Measurements from ENCODE around the gene NR1D1. TPM values are rescaled to one million over a fixed set of nuclear protein-coding genes. Genes with fewer than 3 reads are reported as not detected.

Gene NR1D1
- total RNA-seq, 4 donors from 2014 or later = 2.0 to 92.1 (median 4.7) TPM

GRCh38 chr17:40106760-40107521, 6.6 kb upstream of the NR1D1 start:
- H3K27me3 ChIP-seq = no peaks in the 10 kb centered on the region
- no peaks in the 10 kb centered on the region for H3K36me3 ChIP-seq
- H3K27ac ChIP-seq = peak overlapping the region; percentile 90 to 99
- no peaks in the 10 kb centered on the region for H3K9me3 ChIP-seq
- intact Hi-C loops (cut with DNase I; ENCODE audit: low total_unique reads) = no loop called here
- TF ChIP-seq, protein P1, sequence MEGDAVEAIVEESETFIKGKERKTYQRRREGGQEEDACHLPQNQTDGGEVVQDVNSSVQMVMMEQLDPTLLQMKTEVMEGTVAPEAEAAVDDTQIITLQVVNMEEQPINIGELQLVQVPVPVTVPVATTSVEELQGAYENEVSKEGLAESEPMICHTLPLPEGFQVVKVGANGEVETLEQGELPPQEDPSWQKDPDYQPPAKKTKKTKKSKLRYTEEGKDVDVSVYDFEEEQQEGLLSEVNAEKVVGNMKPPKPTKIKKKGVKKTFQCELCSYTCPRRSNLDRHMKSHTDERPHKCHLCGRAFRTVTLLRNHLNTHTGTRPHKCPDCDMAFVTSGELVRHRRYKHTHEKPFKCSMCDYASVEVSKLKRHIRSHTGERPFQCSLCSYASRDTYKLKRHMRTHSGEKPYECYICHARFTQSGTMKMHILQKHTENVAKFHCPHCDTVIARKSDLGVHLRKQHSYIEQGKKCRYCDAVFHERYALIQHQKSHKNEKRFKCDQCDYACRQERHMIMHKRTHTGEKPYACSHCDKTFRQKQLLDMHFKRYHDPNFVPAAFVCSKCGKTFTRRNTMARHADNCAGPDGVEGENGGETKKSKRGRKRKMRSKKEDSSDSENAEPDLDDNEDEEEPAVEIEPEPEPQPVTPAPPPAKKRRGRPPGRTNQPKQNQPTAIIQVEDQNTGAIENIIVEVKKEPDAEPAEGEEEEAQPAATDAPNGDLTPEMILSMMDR (IDR thresholded peaks at IDR 0.05) = no peak
- no peak for TF ChIP-seq POLR2A (IDR thresholded peaks at IDR 0.05)
- H3K4me1 ChIP-seq = peaks cover 61 to 63% of the 10 kb centered on the region in 2 donors
- no peak overlapping the region for H3K4me3 ChIP-seq
- DNase-seq = peak; percentile 62 to 64

- DNase-seq = no peak
- no peak overlapping the region for H3K4me3 ChIP-seq
- TF ChIP-seq POLR2A (IDR thresholded peaks at IDR 0.05) = no peak
- TF ChIP-seq, protein P1 (IDR thresholded peaks at IDR 0.05) = no peak
- H3K9me3 ChIP-seq = no peaks in the 10 kb centered on the region
- peaks cover 59 to 66% of the 10 kb centered on the region in 2 donors for H3K4me1 ChIP-seq
- intact Hi-C loops (cut with DNase I; ENCODE audit: low total_unique reads) = no loop called here
- no peaks in the 10 kb centered on the region for H3K27me3 ChIP-seq
- H3K36me3 ChIP-seq = no peaks in the 10 kb centered on the region
- peak overlapping the region; percentile 90 to 99 for H3K27ac ChIP-seq
These were observed 5.7 kb upstream of the NR1D1 start for GRCh38 chr17:40105861-40106759.

GRCh38 chr17:40104594-40105486, 4.5 kb upstream of the NR1D1 start:
- DNase-seq = peak; percentile 39 to 66
- TF ChIP-seq POLR2A (IDR thresholded peaks at IDR 0.05) = no peak
- TF ChIP-seq, protein P1 (IDR thresholded peaks at IDR 0.05) = no peak
- no peaks in the 10 kb centered on the region for H3K9me3 ChIP-seq
- peaks cover 52 to 55% of the 10 kb centered on the region in 2 donors for H3K4me1 ChIP-seq
- H3K36me3 ChIP-seq = no peaks in the 10 kb centered on the region
- H3K27me3 ChIP-seq = no peaks in the 10 kb centered on the region
- intact Hi-C loops (cut with DNase I; ENCODE audit: low total_unique reads) = no loop called here
- H3K4me3 ChIP-seq = no peak overlapping the region
- H3K27ac ChIP-seq = peak overlapping the region; percentile 90 to 99

DNA sequence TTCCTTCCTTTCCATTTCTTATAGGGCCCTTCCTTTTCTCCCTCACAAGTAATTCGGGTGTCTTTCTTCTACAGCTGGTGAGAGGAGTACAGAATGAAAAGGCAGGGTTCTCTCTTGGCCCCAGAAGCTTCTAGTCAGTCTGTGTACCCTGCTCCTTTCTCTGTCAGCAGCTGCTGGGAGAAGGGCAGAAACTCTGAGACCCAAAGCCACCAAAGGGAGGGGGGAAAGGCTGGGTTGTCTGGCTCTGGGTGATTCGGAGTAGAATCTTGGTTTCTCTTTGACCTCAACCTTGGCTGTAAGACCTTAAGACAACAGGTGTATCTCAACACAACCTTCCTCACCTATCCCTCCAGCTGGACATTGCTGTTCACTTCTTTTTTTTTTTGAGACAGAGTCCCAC, 3.3 kb upstream of the NR1D1 start:
- Histone ChIP-seq H3K4me1 (peaks cover 42 to 44% of the 10 kb centered on the region in 2 donors), H3K36me3 (no peaks in the 10 kb centered on the region), H3K27ac (peak overlapping the region; percentile 90 to 99), H3K4me3 (no peak overlapping the region), H3K9me3 (no peaks in the 10 kb centered on the region), H3K27me3 (no peaks in the 10 kb centered on the region)
- intact Hi-C loops (cut with DNase I; ENCODE audit: low total_unique reads) = no loop called here
- no peak for TF ChIP-seq POLR2A (IDR thresholded peaks at IDR 0.05)
- TF ChIP-seq, protein P1 (IDR thresholded peaks at IDR 0.05) = no peak
- DNase-seq = peak in 1 of 2 donors; percentile 13
